GM06990 (cell line): ENCODE results near the gene KRT14.
"Not testable (repeated sequence)": the region's sequence is repeated elsewhere in the genome, so short reads cannot be mapped to it uniquely, and the experiment has no call there.

Experiments
- DNase-seq: peaks from one replicate; pipeline ENCODE4 v3.0.0-alpha.2; 2011; ENCODE audit not compliant: insufficient read length; ENCODE audit errors: extremely low read depth
- H3K27me3 ChIP-seq: replicated peaks from 2 replicates; pipeline ENCODE4 v1.6.0; 2011; ENCODE audit warnings: low read length; ENCODE audit not compliant: control insufficient read depth, insufficient read depth
- H3K36me3 ChIP-seq: 2 replicates; pipeline ENCODE4 v1.5.1; 2011; ENCODE audit warnings: low read length; ENCODE audit not compliant: control insufficient read depth, insufficient read depth
- H3K4me3 ChIP-seq: replicated peaks from 2 replicates; pipeline ENCODE4 v1.5.1; 2011; ENCODE audit warnings: low read depth, mild to moderate bottlenecking, control low read depth, low read length
- TF ChIP-seq, protein P1 (sequence below): IDR thresholded peaks from 2 replicates; pipeline ENCODE4 v1.5.1; 2011; ENCODE audit warnings: low read length, control low read depth, mild to moderate bottlenecking, inconsistent platforms; ENCODE audit not compliant: insufficient read depth, poor library complexity, severe bottlenecking

The KRT14 gene

DNA sequence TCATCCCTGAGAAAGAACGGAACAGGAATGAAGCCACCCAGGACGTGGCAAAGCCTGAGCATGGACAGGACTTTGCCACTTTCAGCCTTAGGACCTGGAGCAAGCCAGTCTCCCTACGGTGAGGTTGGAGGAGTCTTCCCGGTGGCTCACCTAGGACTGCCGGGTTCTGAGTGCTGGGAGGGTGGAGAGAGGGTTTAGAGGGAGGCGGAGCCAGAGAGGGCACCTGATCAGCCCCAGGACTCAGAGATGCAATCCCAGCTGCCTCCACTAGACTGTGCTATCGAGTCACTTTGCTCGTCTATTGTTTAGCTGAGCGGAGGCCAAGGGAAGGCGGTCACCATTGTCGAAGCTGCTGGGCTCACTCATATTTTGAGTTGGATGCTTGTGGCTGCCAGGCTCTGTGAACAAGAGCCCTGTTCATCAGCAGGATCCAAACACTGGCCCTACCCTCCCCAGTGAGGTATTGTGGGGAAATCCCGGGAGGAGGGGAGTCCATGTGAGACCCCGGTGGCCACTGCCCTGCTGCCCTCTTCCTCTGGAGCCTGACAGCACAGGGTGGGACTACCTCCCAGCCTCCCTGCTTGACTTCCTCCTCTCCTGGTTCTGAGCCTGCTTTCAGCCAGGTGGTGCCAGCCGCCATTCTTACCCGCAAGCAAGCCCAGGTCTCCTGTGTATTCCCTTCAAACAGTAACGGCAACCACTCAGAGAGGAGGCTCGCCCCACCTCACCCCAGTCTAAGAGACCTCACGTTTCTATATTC lies 7.0 kb downstream of the KRT14 start:
- Histone ChIP-seq H3K36me3 (no peaks in the 10 kb centered on the region), H3K27me3 (peaks cover 1% of the 10 kb centered on the region; the same call in 1 of the 2 replicates), H3K4me3 (no peak overlapping the region)
- peak; percentile 41 for DNase-seq
- TF ChIP-seq, protein P1, sequence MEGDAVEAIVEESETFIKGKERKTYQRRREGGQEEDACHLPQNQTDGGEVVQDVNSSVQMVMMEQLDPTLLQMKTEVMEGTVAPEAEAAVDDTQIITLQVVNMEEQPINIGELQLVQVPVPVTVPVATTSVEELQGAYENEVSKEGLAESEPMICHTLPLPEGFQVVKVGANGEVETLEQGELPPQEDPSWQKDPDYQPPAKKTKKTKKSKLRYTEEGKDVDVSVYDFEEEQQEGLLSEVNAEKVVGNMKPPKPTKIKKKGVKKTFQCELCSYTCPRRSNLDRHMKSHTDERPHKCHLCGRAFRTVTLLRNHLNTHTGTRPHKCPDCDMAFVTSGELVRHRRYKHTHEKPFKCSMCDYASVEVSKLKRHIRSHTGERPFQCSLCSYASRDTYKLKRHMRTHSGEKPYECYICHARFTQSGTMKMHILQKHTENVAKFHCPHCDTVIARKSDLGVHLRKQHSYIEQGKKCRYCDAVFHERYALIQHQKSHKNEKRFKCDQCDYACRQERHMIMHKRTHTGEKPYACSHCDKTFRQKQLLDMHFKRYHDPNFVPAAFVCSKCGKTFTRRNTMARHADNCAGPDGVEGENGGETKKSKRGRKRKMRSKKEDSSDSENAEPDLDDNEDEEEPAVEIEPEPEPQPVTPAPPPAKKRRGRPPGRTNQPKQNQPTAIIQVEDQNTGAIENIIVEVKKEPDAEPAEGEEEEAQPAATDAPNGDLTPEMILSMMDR: peak; percentile 85

DNA sequence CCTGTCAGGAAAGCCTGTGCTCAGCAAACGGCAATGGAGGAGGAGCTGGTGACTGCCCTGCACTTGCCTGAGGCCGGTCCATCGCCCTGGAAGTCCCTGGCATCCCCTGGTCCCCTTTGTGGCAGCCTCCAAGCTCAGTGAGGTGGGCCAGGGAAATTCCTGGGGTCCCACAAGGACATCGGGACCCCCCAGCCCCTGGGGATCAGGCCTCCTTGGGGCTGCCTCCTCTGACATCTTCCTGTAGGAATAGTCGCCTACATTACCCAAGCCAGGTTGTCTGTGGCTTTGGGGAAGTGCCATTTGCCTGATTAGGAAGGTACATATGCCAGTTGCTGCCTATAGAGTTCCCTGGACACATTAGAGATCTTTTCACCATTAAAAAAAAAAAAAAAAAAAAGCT lies 7.7 kb downstream of the KRT14 start:
- DNase-seq: no peak
- H3K4me3 ChIP-seq: no peak overlapping the region
- H3K27me3 ChIP-seq: peaks cover 1% of the 10 kb centered on the region; the same call in 1 of the 2 replicates
- TF ChIP-seq, protein P1: no peak
- no peaks in the 10 kb centered on the region for H3K36me3 ChIP-seq

DNA sequence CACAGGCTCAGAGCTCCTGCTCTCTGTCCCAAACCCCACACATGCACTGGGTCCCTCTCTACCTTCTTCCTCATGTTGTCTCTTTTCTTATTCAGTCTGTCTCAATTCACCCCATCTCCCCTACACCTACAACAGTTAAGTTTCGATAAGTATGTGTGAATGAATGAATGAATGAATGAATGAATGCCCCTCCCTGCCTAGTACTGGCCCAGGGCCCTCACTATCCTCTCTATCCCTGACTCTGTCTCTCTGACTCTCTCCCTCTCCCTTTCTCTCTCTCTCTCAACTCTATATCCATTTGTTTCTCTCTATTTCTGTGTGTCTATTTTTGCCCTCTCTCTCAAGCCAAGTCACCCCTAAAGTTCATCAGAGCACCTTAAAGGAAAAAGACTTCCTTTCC lies 8.2 kb downstream of the KRT14 start:
- no peak for DNase-seq
- peaks cover 1% of the 10 kb centered on the region for H3K27me3 ChIP-seq
- TF ChIP-seq, protein P1: no peak
- no peak overlapping the region for H3K4me3 ChIP-seq
- H3K36me3 ChIP-seq: no peaks in the 10 kb centered on the region

DNA sequence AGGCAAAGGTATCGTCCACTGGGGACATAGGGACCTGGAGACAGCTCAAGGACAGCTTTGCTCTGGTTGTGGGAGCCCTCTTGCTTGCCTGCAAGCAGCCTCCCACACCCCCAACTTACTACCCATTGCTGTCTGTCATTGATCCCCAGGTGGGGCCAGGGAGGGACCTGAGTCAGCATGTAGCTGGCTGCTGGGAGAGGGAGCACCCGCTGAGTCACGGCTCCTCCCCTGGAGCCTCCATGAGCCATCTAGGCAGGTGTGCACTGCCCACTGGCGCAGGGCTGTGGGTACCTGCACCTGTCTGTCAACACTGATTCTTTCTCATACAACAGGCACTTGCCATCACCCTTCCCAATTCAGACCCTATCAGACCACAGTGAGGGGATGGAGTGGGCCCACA lies 10.0 kb downstream of the KRT14 start:
- not testable (repeated sequence) for H3K27me3 ChIP-seq, DNase-seq, H3K4me3 ChIP-seq, H3K36me3 ChIP-seq

DNA sequence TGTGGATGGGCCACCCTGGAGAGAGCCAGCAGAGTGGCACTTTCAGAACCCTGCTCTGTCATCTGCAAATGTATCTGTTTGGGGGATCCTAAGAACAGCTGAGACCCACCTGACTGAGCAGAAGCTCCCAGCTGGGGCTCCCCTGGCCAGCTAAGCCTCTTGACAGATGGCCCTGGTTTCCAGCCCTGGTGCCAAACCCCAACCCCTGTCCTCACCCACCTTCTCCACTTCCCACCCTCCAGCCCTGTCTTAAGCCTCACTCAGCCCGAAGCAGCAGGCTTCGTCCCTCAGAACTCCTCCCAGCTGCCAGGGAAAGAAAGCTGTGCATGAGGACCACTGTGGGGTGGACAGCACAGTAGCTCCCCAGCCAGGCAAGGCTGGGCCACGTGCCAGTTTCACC lies 11.4 kb downstream of the KRT14 start:
- TF ChIP-seq, protein P1: no peak
- DNase-seq: no peak
- H3K27me3 ChIP-seq: peaks cover 1% of the 10 kb centered on the region
- no peak overlapping the region for H3K4me3 ChIP-seq
- H3K36me3 ChIP-seq: no peaks in the 10 kb centered on the region

DNA sequence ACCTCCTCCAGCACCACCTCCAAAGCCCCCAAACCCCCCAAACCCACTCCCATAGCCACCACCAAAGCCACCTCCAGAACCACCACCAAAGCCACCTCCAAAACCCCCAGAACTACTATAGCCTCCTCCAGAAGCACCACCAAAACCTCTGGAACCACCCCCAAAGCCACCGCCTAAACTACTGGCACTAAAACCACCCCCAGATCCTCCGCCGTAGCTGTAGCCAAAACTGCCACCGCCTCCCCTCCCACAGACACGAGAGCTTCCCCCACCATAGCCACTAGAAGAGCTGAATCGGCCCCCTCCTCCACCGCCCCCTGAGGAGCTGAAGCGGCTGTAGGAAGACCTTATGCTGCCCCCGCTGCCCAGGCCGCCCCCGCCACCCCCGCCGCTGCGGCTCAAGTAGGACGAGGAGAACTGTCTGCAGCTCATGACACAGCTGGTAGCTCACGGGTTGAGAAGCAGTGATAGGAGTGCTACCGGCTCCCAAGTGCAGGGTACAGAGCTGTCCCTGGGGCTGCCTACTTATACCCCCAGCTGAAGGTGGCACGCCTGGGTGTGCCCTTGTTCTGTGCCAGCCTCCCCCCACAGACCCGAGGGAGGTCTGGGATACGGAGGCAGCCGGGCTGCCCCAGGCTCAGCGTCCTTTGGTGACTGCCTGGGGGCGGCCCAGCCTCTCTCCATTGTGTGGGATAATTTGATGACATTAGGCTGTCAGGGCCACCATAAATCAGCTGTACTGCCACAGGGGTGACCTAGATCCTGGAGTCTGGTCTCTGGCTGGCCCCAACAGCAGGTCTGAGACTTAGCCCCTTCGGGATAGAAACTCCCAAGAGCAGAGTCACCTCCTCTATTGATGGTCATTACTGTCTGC lies 14.9 kb downstream of the KRT14 start, which contains the start of gene KRT9:
Gene KRT9 (minus strand): TSS at position 499 of the 874 bp plus-strand sequence. CDS start 67 bp downstream, at position 432.
- TF ChIP-seq, protein P1: no peak
- no peak within 1 kb of the TSS for H3K4me3 ChIP-seq
- no peaks in the 10 kb centered on the region; the same call in none of the 2 replicates for H3K27me3 ChIP-seq
- H3K36me3 ChIP-seq: no peaks in the 10 kb centered on the region
- no peak for DNase-seq
